Thoracic aorta (tissue), 2 donors: ENCODE data around the gene ZNF689. TPM values are rescaled to one million over a fixed set of nuclear protein-coding genes. Genes with fewer than 3 reads are reported as not detected.

Source experiments
- ATAC-seq: fragments of 150-250 bp; one replicate; pipeline ENCODE4 v1.8.0; 2017; ENCODE audit warnings: low read depth; ENCODE audit not compliant: insufficient number of reproducible peaks, low FRiP score
- DNase-seq: peaks from one replicate; pipeline ENCODE4 v3.0.0-alpha.2; 2020; ENCODE audit warnings: low spot score
- H3K27ac ChIP-seq, 2 donors: fragments of 200-600 bp; sonication (generic); 1 replicate in 1 of 2; 2 replicates in 1 of 2; pipeline ENCODE4 v1.5.1; 2016; ENCODE audit warnings: mild to moderate bottlenecking in 2 of 2, moderate library complexity in 2 of 2
- H3K27me3 ChIP-seq: fragments of 200-600 bp; sonication (generic); replicated peaks from 2 replicates; pipeline ENCODE4 v1.6.0; 2016; ENCODE audit warnings: mild to moderate bottlenecking; ENCODE audit not compliant: insufficient read depth
- H3K36me3 ChIP-seq: fragments of 200-600 bp; sonication (generic); one replicate; pipeline ENCODE4 v1.5.1; 2016
- H3K4me1 ChIP-seq, 2 donors: fragments of 200-600 bp; sonication (generic); 1 replicate in 1 of 2; 2 replicates in 1 of 2; pipeline versions ENCODE4 v1.5.1 to v1.6.0; 2016; ENCODE audit warnings: low read depth in 2 of 2, mild to moderate bottlenecking in 1 of 2; ENCODE audit not compliant: control insufficient read depth in 1 of 2
- H3K4me3 ChIP-seq: fragments of 200-600 bp; sonication (generic); 2 replicates; pipeline ENCODE4 v1.5.1; 2016; ENCODE audit warnings: mild to moderate bottlenecking
- H3K9me3 ChIP-seq: fragments of 200-600 bp; sonication (generic); 2 replicates; pipeline ENCODE4 v1.5.1; 2016
- total RNA-seq, 2 donors: library from RNA; depleted of rRNA; stranded (reverse); fragments of >200 nt; gene quantifications; one replicate each; pipeline versions ENCODE4 v1.1.0 to v1.2.3, GENCODE V29; 2016
- TF ChIP-seq, protein P1 (sequence below): fragments of 200-600 bp; sonication (generic); IDR thresholded peaks from one replicate; pipeline ENCODE4 v1.5.1; 2019; ENCODE audit warnings: antibody characterized with exemption

The ZNF689 gene
- total RNA-seq, 2 donors from 2014 or later = 7.4 to 17.0 TPM

- no peak for DNase-seq
- Histone ChIP-seq H3K27ac (no peak overlapping the region), H3K4me3 (no peak overlapping the region), H3K36me3 (no peaks in the 10 kb centered on the region), H3K9me3 (no peaks in the 10 kb centered on the region), H3K4me1 (peaks cover 15 to 24% of the 10 kb centered on the region in 2 donors), H3K27me3 (no peaks in the 10 kb centered on the region)
- ATAC-seq = no peak
- TF ChIP-seq, protein P1, sequence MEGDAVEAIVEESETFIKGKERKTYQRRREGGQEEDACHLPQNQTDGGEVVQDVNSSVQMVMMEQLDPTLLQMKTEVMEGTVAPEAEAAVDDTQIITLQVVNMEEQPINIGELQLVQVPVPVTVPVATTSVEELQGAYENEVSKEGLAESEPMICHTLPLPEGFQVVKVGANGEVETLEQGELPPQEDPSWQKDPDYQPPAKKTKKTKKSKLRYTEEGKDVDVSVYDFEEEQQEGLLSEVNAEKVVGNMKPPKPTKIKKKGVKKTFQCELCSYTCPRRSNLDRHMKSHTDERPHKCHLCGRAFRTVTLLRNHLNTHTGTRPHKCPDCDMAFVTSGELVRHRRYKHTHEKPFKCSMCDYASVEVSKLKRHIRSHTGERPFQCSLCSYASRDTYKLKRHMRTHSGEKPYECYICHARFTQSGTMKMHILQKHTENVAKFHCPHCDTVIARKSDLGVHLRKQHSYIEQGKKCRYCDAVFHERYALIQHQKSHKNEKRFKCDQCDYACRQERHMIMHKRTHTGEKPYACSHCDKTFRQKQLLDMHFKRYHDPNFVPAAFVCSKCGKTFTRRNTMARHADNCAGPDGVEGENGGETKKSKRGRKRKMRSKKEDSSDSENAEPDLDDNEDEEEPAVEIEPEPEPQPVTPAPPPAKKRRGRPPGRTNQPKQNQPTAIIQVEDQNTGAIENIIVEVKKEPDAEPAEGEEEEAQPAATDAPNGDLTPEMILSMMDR = no peak
These were observed 40.9 kb downstream of the ZNF689 start for GRCh38 chr16:30569281-30569680.

DNA sequence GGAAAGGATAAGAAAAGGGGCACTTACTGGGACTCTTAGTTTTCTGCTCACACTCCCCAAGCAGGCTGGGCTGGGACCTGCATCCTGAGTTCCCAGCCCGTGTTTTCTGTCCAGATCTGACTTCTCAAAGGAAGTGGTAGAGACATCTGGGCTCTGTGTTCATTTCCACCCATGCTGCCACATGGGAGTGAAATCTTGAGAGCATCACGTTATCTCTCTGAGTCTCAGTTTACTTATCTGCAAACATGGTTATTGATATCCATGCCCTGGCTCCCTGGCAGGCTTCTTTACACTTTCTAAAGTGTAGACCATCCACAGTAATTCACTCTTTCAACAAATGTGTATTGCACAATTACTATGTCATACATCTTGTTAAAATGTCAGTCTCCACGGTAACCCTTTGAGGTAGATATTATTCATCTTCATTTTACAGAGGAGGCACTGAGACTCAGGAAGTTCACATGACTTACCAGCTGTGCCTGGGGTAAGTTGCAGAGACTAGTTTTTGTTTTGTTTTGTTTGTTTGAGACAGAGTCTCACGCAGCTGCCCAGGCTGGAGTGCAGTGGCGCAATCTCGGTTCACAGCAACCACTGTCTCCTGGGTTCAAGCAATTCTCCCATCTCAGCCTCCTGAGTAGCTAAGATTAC lies 42.1 kb downstream of the ZNF689 start:
- ATAC-seq = no peak
- H3K4me1 ChIP-seq = peaks cover 15 to 24% of the 10 kb centered on the region in 2 donors
- no peak for DNase-seq
- H3K9me3 ChIP-seq = no peaks in the 10 kb centered on the region
- H3K36me3 ChIP-seq = no peaks in the 10 kb centered on the region
- H3K4me3 ChIP-seq = no peak overlapping the region
- no peak overlapping the region for H3K27ac ChIP-seq
- TF ChIP-seq, protein P1 = no peak
- no peaks in the 10 kb centered on the region for H3K27me3 ChIP-seq

- Histone ChIP-seq H3K4me1 (peaks cover 13 to 17% of the 10 kb centered on the region in 2 donors), H3K4me3 (no peak overlapping the region), H3K36me3 (no peaks in the 10 kb centered on the region), H3K9me3 (no peaks in the 10 kb centered on the region), H3K27me3 (no peaks in the 10 kb centered on the region), H3K27ac (no peak overlapping the region)
- DNase-seq (no peak), ATAC-seq (no peak)
- TF ChIP-seq, protein P1 = no peak
These were observed 42.8 kb downstream of the ZNF689 start for GRCh38 chr16:30567160-30567990.

DNA sequence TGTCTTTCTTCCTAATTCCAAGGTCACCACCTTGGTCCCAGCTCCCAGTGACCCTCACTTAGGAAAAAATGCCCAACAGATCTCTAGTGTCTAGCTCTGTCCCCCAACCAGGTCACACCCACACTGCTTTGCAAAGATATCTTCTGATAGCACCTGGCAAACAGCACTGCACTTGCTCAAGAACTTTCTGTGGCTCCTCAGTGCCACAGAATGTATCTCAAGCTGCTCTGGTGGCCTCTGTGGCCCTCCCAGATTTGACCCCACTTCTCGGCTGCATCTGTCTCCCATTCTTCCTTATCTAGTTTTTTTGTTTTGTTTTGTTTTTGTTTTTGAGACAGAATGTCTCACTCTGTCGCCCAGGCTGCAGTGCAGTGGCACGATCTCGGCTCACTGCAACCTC lies 43.7 kb downstream of the ZNF689 start:
- H3K27ac ChIP-seq = no peak overlapping the region
- no peaks in the 10 kb centered on the region for H3K36me3 ChIP-seq
- no peaks in the 10 kb centered on the region for H3K27me3 ChIP-seq
- TF ChIP-seq, protein P1 = no peak
- DNase-seq = no peak
- H3K4me3 ChIP-seq = no peak overlapping the region
- ATAC-seq = no peak
- no peaks in the 10 kb centered on the region for H3K9me3 ChIP-seq
- peaks cover 10 to 14% of the 10 kb centered on the region in 2 donors for H3K4me1 ChIP-seq

- peaks cover 11 to 19% of the 10 kb centered on the region in 2 donors for H3K4me1 ChIP-seq
- H3K27me3 ChIP-seq = no peaks in the 10 kb centered on the region
- no peak overlapping the region for H3K4me3 ChIP-seq
- DNase-seq = no peak
- no peak overlapping the region for H3K27ac ChIP-seq
- no peaks in the 10 kb centered on the region for H3K36me3 ChIP-seq
- ATAC-seq = no peak
- TF ChIP-seq, protein P1 = no peak
- no peaks in the 10 kb centered on the region for H3K9me3 ChIP-seq
These were observed 44.2 kb downstream of the ZNF689 start for GRCh38 chr16:30565984-30566383.
